ENCODE data around the gene ZNF683. TPM values are rescaled to one million over a fixed set of nuclear protein-coding genes. Genes with fewer than 3 reads are reported as not detected.
"Not testable (repeated sequence)": the region's sequence is repeated elsewhere in the genome, so short reads cannot be mapped to it uniquely, and the experiment has no call there.

The ZNF683 gene
- total RNA-seq, 1 donor from 2014 or later, result 0.31 TPM

DNA sequence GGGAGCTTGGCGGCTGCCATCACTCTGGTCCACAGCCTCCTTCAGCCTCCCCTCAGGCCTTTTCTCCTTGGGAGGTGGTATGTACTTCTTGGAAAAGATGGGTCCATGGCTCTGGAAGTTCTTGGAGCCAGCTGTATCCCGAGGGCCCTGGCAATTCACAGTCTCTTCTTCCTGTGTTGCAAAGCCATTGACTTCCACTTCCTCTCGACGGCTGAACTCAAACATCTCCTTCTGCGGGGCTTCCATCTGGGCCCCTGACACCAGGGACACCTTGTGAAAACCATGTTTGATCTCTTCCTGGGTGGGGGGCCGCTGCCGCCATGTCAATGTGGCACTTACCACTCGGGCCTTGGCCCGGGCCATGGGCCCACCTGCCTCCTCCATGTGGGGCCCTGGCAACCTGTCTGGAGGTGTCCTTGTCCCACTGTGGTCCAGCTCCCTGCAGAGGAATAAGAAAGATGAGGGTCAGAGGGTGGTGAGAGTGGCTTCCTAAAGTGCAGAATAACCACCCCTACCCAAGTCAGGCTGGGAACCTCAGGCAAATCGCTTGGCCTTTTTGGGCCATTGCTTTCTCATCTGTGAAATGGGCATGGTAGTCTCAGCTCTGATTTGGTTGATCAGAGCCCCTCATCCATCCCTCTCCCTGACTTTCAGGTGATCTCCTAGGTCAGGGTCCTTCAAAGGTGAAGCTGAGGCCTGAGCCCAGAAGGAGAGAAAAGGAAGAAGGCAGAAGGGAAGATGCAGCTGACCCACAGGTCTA is 26.1 kb downstream of the ZNF683 start:
- intact Hi-C loops (cut with DNase I), result no loop called here
- ATAC-seq, result no peak
- no peak for DNase-seq (ENCODE audit: low spot score)

DNA sequence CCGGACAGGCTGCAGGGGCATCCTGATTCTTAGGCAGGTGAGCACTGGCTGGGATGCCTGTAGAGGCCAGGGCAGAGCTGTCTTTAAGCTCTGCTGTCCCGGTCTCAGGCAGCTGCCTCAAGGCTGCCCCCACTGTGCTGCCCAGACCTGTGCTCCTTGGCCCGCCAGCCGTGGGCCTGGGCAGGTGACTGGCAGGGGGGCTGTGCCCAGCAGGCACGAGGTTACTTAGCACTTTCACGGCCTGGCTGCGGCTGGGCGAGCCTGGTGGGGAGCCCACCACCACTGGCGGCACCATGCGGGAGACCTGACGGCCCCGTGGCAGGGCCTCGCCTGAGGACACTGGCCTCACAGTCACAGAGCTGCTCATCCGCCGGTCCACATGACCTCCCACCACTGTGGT is 26.8 kb downstream of the ZNF683 start:
- ATAC-seq (no peak), DNase-seq (ENCODE audit: low spot score) (no peak)
- intact Hi-C loops (cut with DNase I), result no loop called here

DNA sequence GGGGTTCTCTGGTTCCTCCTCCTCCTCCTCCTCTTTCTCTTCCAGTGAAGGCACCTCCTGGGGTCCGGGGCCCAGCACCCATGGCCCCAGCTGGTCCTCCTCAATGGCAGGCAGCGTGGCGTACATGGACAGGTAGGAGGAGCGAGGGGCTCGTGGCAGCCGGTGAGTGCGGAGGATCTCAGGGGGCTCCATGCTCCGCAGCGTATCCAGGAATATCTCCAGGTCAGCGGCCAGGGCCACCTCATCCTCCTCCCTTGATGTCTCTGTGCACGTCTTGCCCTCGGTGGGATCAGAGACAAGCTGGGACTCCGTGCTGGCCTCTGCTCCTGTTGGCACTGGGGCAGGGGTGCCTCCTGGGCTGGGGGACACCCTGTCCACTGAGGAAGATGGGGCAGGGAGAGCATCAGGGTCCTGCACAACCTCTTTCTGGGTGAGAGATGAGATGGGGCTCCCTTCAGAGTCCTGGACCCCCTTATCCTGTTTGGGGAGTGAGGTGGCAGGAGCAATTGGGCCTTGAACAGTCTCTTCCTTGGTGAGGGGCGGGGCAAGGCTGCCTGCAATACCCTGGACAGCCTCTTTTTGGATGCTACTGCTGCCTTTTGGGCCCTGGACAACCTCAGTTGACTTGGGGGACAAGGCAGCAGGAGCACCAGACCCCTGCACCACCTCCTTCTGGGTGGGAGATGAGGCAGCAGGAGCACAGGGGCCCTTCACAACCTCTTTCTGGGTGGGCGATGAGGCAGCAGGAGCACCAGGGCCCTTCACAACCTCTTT is 28.2 kb downstream of the ZNF683 start:
- DNase-seq (ENCODE audit: low spot score) (no peak), ATAC-seq (no peak)
- intact Hi-C loops (cut with DNase I), result no loop called here

- intact Hi-C loops (cut with DNase I), result no loop called here
- DNase-seq (ENCODE audit: low spot score) (no peak), ATAC-seq (no peak)
Measured at GRCh38 chr1:26340047-26340481, 32.5 kb downstream of the ZNF683 start.

- DNase-seq (ENCODE audit: low spot score) (no peak), ATAC-seq (no peak)
- intact Hi-C loops (cut with DNase I), result no loop called here
Measured at GRCh38 chr1:26338670-26339069, 33.9 kb downstream of the ZNF683 start.

- DNase-seq (ENCODE audit: low spot score), result no peak
- ATAC-seq, result no peak
- intact Hi-C loops (cut with DNase I), result no loop called here
Measured at GRCh38 chr1:26337625-26338024, 34.9 kb downstream of the ZNF683 start.

- peak; percentile 17 for ATAC-seq
- intact Hi-C loops (cut with DNase I), result no loop called here
- no peak for DNase-seq (ENCODE audit: low spot score)
Measured at GRCh38 chr1:26337206-26337535, 35.4 kb downstream of the ZNF683 start.

DNA sequence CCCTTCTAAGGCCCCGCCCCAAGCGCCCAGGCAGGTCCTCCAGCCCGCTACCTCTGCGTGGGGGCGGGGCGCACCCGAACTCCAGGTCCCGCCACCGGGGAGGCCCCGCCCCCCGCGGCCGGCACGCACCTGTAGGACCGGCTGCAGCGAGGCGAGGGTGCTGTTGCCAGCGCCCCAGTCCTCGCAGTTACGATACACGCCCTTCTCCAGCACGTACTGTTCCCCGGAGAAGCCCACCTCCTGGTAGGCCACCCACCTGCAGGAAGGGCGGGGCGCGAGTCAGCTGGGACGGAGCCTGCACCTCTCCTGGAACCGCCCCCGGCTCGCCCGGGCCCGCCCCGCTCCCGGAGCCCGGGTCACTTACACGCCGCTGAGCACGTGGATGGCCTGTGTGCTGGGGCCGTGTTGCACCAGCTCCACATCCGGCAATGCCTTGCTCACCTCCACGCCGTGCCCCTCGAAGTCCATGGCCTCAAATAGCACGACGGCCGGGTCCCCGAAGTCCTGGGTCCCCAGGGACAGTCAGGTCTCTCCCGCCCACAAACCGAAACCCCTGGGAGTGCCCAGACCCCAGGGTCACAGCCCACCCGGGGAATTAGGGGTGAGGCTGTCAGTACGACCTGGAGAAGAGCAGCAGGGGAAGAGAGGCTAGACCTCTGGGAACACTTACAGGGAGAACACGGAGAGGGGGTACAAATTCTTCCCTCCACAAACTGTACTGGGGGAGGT is 35.9 kb downstream of the ZNF683 start:
- DNase-seq (ENCODE audit: low spot score), result peak; percentile 73
- peak; percentile 73 for ATAC-seq
- intact Hi-C loops (cut with DNase I), result no loop called here

GRCh38 chr1:26335774-26336476 is 36.6 kb downstream of the ZNF683 start:
- no peak for DNase-seq (ENCODE audit: low spot score)
- no peak for ATAC-seq
- intact Hi-C loops (cut with DNase I), result no loop called here

DNA sequence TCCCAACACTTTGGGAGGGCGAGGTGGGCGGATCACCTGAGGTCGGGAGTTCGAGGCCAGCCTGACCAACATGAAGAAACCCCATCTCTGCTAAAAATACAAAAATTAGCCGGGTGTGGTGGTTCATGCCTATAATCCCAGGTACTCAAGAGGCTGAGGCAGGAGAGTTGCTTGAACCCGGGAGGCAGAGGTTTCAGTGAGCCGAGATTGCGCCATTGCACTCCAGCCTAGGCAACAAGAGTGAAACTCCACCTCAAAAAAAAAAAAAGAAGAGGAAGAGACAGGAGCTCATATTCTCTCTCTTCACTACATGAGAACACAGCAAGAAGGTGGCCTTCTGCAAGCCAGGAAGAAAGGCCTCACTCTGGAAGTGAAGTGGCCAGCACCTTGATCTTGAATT is 39.2 kb downstream of the ZNF683 start:
- DNase-seq (ENCODE audit: low spot score); intact Hi-C loops (cut with DNase I); ATAC-seq: not testable (repeated sequence)

GRCh38 chr1:26330276-26330675 is 42.3 kb downstream of the ZNF683 start:
- ATAC-seq, result no peak
- no peak for DNase-seq (ENCODE audit: low spot score)
- intact Hi-C loops (cut with DNase I), result no loop called here

GRCh38 chr1:26329380-26329779 is 43.2 kb downstream of the ZNF683 start:
- DNase-seq (ENCODE audit: low spot score); intact Hi-C loops (cut with DNase I): not testable (repeated sequence)

DNA sequence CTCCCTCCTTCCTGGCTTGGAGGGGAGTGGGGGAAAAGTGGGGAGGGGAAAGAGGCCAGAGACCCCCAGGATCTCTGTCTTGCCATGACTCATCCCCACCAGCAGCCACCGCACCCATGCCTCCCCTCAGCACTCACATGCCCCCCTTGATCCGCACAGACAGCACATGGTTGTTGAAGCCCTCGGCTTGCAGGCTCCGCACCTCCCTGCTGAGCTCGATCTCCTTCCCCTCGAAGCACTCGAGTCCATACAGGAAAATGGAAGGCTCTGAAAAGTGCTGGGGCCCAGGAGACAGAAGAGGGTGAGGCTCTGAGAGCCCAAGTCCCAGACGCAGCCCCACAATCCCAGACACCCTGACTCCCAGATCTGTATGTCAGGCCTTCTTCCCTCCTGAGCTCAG is 44.0 kb downstream of the ZNF683 start:
- intact Hi-C loops (cut with DNase I), result no loop called here
- DNase-seq (ENCODE audit: low spot score), result no peak
- ATAC-seq, result no peak

More at GRCh38 chr1:26329380-26329779, 43.2 kb downstream of the ZNF683 start:
- ATAC-seq, result not testable (repeated sequence)

DNA sequence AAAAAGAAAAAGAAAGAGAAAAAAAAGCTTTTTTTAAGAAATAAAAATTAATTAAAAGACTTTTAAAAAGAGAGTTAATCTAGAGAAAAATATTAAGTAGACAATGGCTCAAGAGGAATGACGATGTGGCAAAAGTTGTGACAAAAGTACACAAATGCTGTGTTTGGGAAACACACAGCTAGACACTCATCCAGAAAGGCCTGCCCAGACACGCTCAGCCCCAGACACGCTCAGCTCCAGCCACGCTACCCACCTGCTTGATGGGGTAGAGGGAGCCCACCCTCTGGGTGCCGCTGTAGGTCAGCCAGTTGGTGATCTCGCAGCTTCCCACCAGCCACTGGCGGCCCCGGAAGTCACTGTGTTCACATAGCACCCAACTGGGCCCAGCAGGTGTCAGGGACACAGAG is 44.6 kb downstream of the ZNF683 start:
- intact Hi-C loops (cut with DNase I), result no loop called here
- no peak for ATAC-seq

GRCh38 chr1:26324550-26324949 is 48.0 kb downstream of the ZNF683 start:
- ATAC-seq (no peak), DNase-seq (ENCODE audit: low spot score) (no peak)
- intact Hi-C loops (cut with DNase I), result no loop called here

More for the DNA sequence above, 44.6 kb downstream of the ZNF683 start:
- no peak for DNase-seq (ENCODE audit: low spot score)

GRCh38 chr1:26323382-26323781 is 49.2 kb downstream of the ZNF683 start:
- ATAC-seq (no peak), DNase-seq (ENCODE audit: low spot score) (no peak)
- intact Hi-C loops (cut with DNase I), result no loop called here

DNA sequence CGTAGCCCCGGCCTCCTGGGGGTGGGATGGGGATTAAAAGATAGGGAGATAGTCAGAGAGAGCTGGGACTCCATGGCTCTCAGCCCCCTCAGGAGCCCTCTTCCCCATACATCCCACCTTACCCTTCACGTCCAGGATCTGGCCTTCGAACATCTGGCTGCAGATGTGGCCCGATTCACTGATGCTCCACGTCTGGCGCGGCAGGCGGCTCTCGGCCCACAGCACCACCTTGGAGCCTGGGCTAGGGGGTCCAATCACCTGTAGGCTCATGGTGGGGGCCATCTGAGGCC is 50.6 kb downstream of the ZNF683 start:
- ATAC-seq (no peak), DNase-seq (ENCODE audit: low spot score) (no peak)
- intact Hi-C loops (cut with DNase I), result no loop called here

DNA sequence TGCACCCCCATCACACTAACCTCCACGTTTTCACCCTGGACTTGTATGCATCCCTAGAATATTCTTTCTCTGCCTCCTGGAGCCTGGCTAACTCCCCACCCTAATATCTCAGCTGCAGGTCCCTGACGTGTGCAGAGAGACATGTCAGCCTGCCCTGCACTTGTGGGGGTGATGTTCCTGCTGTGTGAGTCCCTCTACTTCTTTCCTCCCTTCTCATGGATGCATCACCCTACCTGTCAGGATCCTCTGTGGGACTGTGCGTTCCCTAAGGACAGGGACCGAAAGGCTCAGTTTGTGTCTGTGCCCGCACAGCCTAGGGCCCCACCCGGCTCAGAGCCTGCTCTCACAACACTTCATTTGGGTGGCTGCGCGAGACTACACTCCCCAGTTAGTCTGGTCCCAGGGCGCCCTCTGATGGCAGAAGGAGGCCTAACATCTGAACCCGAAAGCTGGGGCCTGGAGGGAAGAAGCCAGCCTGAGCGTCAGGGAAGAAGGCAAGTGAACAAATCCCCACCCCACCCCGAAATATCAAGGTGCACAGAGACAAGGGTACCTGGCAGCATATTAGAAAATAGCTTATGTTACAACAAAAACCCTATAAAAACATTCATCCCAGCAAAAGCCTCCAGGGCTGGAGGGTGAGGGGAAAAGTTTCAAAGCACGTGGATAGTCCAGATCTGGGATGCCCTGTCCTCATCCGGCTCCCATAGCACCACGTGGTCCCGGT is 51.1 kb downstream of the ZNF683 start:
- intact Hi-C loops (cut with DNase I), result no loop called here
- peak; percentile 93 for ATAC-seq

DNA sequence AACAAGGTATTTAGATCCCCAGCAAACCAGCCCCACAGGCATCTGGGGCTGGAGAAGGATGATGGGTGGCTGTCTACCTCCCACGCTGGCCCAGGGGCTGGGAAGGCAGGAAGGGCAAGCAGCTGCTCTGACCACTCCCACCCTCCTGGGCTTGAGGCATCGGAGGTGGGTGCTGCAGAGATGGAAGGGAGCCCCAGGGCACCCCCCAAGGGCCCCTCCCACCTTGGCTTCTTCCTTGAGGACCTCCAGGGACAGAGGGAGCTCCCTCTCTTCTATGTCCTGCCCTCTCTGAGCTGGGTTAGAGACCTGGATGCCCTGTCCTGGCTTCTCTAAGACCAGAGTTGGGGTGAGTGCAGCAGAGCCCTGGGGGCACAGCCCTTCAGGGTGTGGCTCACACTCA is 51.7 kb downstream of the ZNF683 start:
- intact Hi-C loops (cut with DNase I), result no loop called here
- peak; percentile 17 for ATAC-seq

More for the DNA sequence above, 51.1 kb downstream of the ZNF683 start:
- DNase-seq (ENCODE audit: low spot score), result peak; percentile 96

More for the DNA sequence above, 51.7 kb downstream of the ZNF683 start:
- DNase-seq (ENCODE audit: low spot score), result no peak
